Measurements from ENCODE around the gene NFILZ.

Gene NFILZ

GRCh38 chr19:8641221-8641907 is 10.9 kb downstream of the NFILZ start:
- no peak for DNase-seq (ENCODE audit: low spot score)

- DNase-seq (ENCODE audit: low spot score), result peak; percentile 19
Observed at GRCh38 chr19:8641908-8642547, 11.6 kb downstream of the NFILZ start.

GRCh38 chr19:8642561-8642960 is 12.1 kb downstream of the NFILZ start:
- DNase-seq (ENCODE audit: low spot score), result no peak

GRCh38 chr19:8643860-8644653 is 13.6 kb downstream of the NFILZ start:
- DNase-seq (ENCODE audit: low spot score), result no peak

GRCh38 chr19:8648240-8648639 is 17.8 kb downstream of the NFILZ start:
- no peak for DNase-seq (ENCODE audit: low spot score)

- DNase-seq (ENCODE audit: low spot score), result peak; percentile 17
Observed at GRCh38 chr19:8654591-8655339, 24.3 kb downstream of the NFILZ start.

GRCh38 chr19:8655340-8655709 is 24.9 kb downstream of the NFILZ start:
- DNase-seq (ENCODE audit: low spot score), result no peak

- no peak for DNase-seq (ENCODE audit: low spot score)
Observed at GRCh38 chr19:8657869-8658268, 27.4 kb downstream of the NFILZ start.

GRCh38 chr19:8659905-8660304 is 29.5 kb downstream of the NFILZ start:
- no peak for DNase-seq (ENCODE audit: low spot score)

GRCh38 chr19:8662263-8662662 is 31.8 kb downstream of the NFILZ start:
- no peak for DNase-seq (ENCODE audit: low spot score)

- DNase-seq (ENCODE audit: low spot score), result no peak
Observed at GRCh38 chr19:8663920-8664670, 33.7 kb downstream of the NFILZ start.

- DNase-seq (ENCODE audit: low spot score), result no peak
Observed at GRCh38 chr19:8664671-8665057, 34.2 kb downstream of the NFILZ start.

- no peak for DNase-seq (ENCODE audit: low spot score)
Observed at GRCh38 chr19:8665468-8666213, 35.2 kb downstream of the NFILZ start.

- no peak for DNase-seq (ENCODE audit: low spot score)
Observed at GRCh38 chr19:8666814-8667405, 36.5 kb downstream of the NFILZ start.

GRCh38 chr19:8673276-8673891 is 43.0 kb downstream of the NFILZ start:
- no peak for DNase-seq (ENCODE audit: low spot score)

- no peak for DNase-seq (ENCODE audit: low spot score)
Observed at GRCh38 chr19:8675066-8675465, 44.6 kb downstream of the NFILZ start.

GRCh38 chr19:8678244-8678807 is 47.9 kb downstream of the NFILZ start:
- DNase-seq (ENCODE audit: low spot score), result no peak

Measured in SK-N-DZ (cell line).